Liver (tissue), 9 donors: ENCODE data around the gene ZNF316. TPM values are rescaled to one million over a fixed set of nuclear protein-coding genes. Genes with fewer than 3 reads are reported as not detected.

Experiments used
- DNase-seq: peaks from one replicate; pipeline ENCODE4 v3.0.0-alpha.2; 2017; ENCODE audit warnings: low spot score
- H3K27ac ChIP-seq, 2 donors: one replicate each; pipeline ENCODE4 v1.7.0; 2013; ENCODE audit warnings: inconsistent platforms in 2 of 2, low read length in 2 of 2, control low read depth in 1 of 2, low read depth in 1 of 2, mild to moderate bottlenecking in 1 of 2
- H3K27me3 ChIP-seq, 4 donors: one replicate each; pipeline versions ENCODE4 v1.6.1 to v1.7.0; 2013; ENCODE audit warnings: low read length in 3 of 4, inconsistent platforms in 1 of 4, mild to moderate bottlenecking in 1 of 4, moderate library complexity in 1 of 4; ENCODE audit not compliant: control insufficient read depth in 4 of 4, insufficient read depth in 4 of 4
- H3K36me3 ChIP-seq, 4 donors: one replicate each; pipeline versions ENCODE4 v1.6.1 to v1.7.0; 2013; ENCODE audit warnings: low read length in 3 of 4, mild to moderate bottlenecking in 3 of 4, low read depth in 1 of 4, moderate library complexity in 1 of 4; ENCODE audit not compliant: control insufficient read depth in 4 of 4, insufficient read depth in 3 of 4
- H3K4me1 ChIP-seq, 4 donors: one replicate each; pipeline versions ENCODE4 v1.6.1 to v1.7.0; 2013; ENCODE audit warnings: low read length in 3 of 4, mild to moderate bottlenecking in 3 of 4, moderate library complexity in 1 of 4; ENCODE audit not compliant: control insufficient read depth in 4 of 4, insufficient read depth in 4 of 4
- H3K4me3 ChIP-seq, 3 donors: one replicate each; pipeline versions ENCODE4 v1.6.1 to v1.7.0; 2013; ENCODE audit warnings: low read length in 3 of 3, control low read depth in 1 of 3, low read depth in 1 of 3, mild to moderate bottlenecking in 1 of 3
- H3K9ac ChIP-seq, 2 donors: one replicate each; pipeline ENCODE4 v1.7.0; 2013; ENCODE audit warnings: low read length in 2 of 2, mild to moderate bottlenecking in 2 of 2, moderate library complexity in 2 of 2, control low read depth in 1 of 2, low read depth in 1 of 2
- H3K9me3 ChIP-seq, 4 donors: one replicate each; pipeline versions ENCODE4 v1.6.1 to v1.7.0; 2013; ENCODE audit warnings: low read length in 3 of 4; ENCODE audit not compliant: control insufficient read depth in 4 of 4
- ATF3 ChIP-seq: IDR thresholded peaks from 2 replicates; pipeline ENCODE4 v1.6.1; 2016; ENCODE audit warnings: antibody characterized with exemption
- CTCF ChIP-seq: fragments of 150-350 bp; IDR thresholded peaks from 2 replicates; pipeline ENCODE4 v1.5.1; 2017; ENCODE audit warnings: improper control_type of control experiment, low read depth, low read length; ENCODE audit not compliant: missing input control
- EGR1 ChIP-seq, 2 donors: IDR thresholded peaks; 2 replicates each; pipeline ENCODE4 v1.6.1; 2016 to 2018; ENCODE audit warnings: antibody characterized with exemption in 2 of 2, low read depth in 2 of 2
- FOXA1 ChIP-seq: IDR thresholded peaks from 2 replicates; pipeline ENCODE4 v1.6.1; 2016; ENCODE audit warnings: antibody characterized with exemption
- FOXA2 ChIP-seq: IDR thresholded peaks from 2 replicates; pipeline ENCODE4 v1.6.1; 2016; ENCODE audit warnings: antibody characterized with exemption
- GABPA ChIP-seq, 2 donors: IDR thresholded peaks in 1 of 2; conservative IDR thresholded peaks in 1 of 2; 2 replicates each; pipeline ENCODE4 v1.6.1; 2016; ENCODE audit warnings: antibody characterized with exemption in 2 of 2, mild to moderate bottlenecking in 1 of 2, moderate library complexity in 1 of 2
- HNF4A ChIP-seq, 2 donors: conservative IDR thresholded peaks; 2 replicates each; pipeline ENCODE4 v1.6.1; 2016; ENCODE audit warnings: antibody characterized with exemption in 2 of 2, mild to moderate bottlenecking in 2 of 2
- HNF4G ChIP-seq: IDR thresholded peaks from 2 replicates; pipeline ENCODE4 v1.6.1; 2016; ENCODE audit warnings: antibody characterized with exemption
- JUND ChIP-seq, 2 donors: IDR thresholded peaks; 2 replicates each; pipeline ENCODE4 v1.6.1; 2016; ENCODE audit warnings: antibody characterized with exemption in 2 of 2
- NR2F2 ChIP-seq: IDR thresholded peaks from 2 replicates; pipeline ENCODE4 v1.6.1; 2016; ENCODE audit warnings: antibody characterized with exemption
- RAD21 ChIP-seq, 2 donors: IDR thresholded peaks; 2 replicates each; pipeline ENCODE4 v1.6.1; 2016; ENCODE audit warnings: antibody characterized with exemption in 2 of 2, mild to moderate bottlenecking in 2 of 2
- REST ChIP-seq: IDR thresholded peaks from 2 replicates; pipeline ENCODE4 v1.6.1; 2016; ENCODE audit warnings: antibody characterized with exemption, mild to moderate bottlenecking
- RXRA ChIP-seq, 2 donors: IDR thresholded peaks; 2 replicates each; pipeline ENCODE4 v1.6.1; 2017 to 2018; ENCODE audit warnings: antibody characterized with exemption in 2 of 2, mild to moderate bottlenecking in 1 of 2
- SP1 ChIP-seq: IDR thresholded peaks from 2 replicates; pipeline ENCODE4 v1.6.1; 2018; ENCODE audit warnings: antibody characterized with exemption, mild to moderate bottlenecking
- TAF1 ChIP-seq: conservative IDR thresholded peaks from 2 replicates; pipeline ENCODE4 v1.6.1; 2016; ENCODE audit warnings: antibody characterized with exemption, mild to moderate bottlenecking
- YY1 ChIP-seq: IDR thresholded peaks from 2 replicates; pipeline ENCODE4 v1.6.1; 2016; ENCODE audit warnings: antibody characterized with exemption, mild to moderate bottlenecking
- ZBTB33 ChIP-seq: IDR thresholded peaks from 2 replicates; pipeline ENCODE4 v1.6.1; 2016; ENCODE audit warnings: antibody characterized with exemption
- WGBS: extraction: QIAGEN DNeasy Blood & Tissue Kit; methylation state at CpG from one replicate; pipeline ENCODE4 v1.1.7; 2013; 5-methylcytosine and 5-hydroxymethylcytosine counted together
- polyA plus RNA-seq, 2 donors: library from polyadenylated mRNA; stranded (reverse) in 1 of 2; unstranded in 1 of 2; fragments of 200-250 nt in 1 of 2; fragments of >200 nt in 1 of 2; fragmentation: Nextera tagmentation in 1 of 2; extraction: Ambion mirVana in 1 of 2; gene quantifications; one replicate each; pipeline versions ENCODE4 v1.2.1 to v1.2.3, GENCODE V29; 2013 to 2015
- total RNA-seq, 2 donors: library from RNA; depleted of rRNA; stranded (reverse); fragments of >200 nt; gene quantifications; one replicate each; pipeline ENCODE4 v1.2.3, GENCODE V29; 2014
- TF ChIP-seq, protein P1 (sequence below): IDR thresholded peaks from 2 replicates; pipeline ENCODE4 v1.6.1; 2016; ENCODE audit warnings: antibody characterized with exemption
- donor health status: healthy.
- donor health status: healthy.
- donor health status: healthy.
- donor health status: healthy.
- donor health status: healthy.

The ZNF316 gene
- total and polyA plus RNA-seq, 4 donors: 0.35 to 14.3 (median 7.2) TPM

DNA sequence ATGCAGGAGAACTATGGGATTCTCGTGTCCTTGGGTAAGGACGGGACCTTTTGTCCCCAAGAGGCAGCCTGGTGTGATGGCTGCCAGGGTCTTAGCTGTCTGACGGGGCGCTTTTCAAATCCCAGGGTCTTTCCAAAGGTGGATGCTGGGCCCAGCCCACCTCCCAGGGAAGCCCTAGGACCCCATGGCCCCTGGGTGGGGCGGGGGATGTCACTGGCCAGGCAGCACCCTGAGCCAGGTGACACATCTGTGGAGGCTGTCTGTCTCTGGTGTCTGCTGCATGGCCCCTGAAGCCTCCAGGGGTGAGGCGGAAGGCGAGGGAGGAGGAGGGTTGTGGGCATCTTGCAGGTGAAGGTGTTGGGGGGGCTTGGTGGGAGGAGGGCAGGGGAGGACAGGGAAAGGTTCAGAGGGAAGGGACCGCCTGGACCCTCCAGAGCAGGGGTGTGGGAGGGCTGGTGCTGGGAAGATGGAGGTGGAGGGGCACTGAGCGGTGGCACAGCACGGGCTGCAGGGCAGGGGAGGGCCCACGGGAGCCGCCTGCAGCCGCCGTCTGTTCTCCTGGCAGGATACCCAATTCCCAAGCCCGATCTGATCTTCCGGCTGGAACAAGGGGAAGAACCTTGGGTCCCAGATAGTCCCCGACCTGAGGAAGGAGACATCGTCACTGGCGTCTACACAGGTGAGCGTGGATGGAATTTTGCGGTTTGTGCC lies 7.0 kb downstream of the ZNF316 start:
- TF ChIP-seq ATF3 (no peak), ZBTB33 (no peak), REST (no peak), TAF1 (no peak), FOXA2 (no peak), YY1 (no peak), SP1 (no peak), RAD21 (IDR thresholded peaks at IDR 0.05) (no peak), HNF4A (conservative IDR thresholded peaks at IDR 0.05) (no peak), GABPA (IDR thresholded peaks at IDR 0.05 in 1 of 2, conservative IDR thresholded peaks at IDR 0.05 in 1 of 2) (no peak), JUND (IDR thresholded peaks at IDR 0.05) (no peak), CTCF (no peak), NR2F2 (no peak), FOXA1 (no peak), RXRA (IDR thresholded peaks at IDR 0.05) (no peak), HNF4G (no peak), EGR1 (IDR thresholded peaks at IDR 0.05; ENCODE audit: low read depth in 2 of 2) (no peak)
- TF ChIP-seq, protein P1, sequence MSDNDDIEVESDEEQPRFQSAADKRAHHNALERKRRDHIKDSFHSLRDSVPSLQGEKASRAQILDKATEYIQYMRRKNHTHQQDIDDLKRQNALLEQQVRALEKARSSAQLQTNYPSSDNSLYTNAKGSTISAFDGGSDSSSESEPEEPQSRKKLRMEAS: no peak
- DNase-seq: no peak
- Histone ChIP-seq H3K27ac (no peak overlapping the region), H3K4me3 (no peak overlapping the region), H3K27me3 (no peaks in the 10 kb centered on the region), H3K36me3 (peaks cover 8 to 69% (median 26%) of the 10 kb centered on the region in 4 donors), H3K9me3 (no peaks in the 10 kb centered on the region), H3K4me1 (peaks cover 0 to 2% (median 0%) of the 10 kb centered on the region in 4 donors), H3K9ac (no peak overlapping the region)
- WGBS: 96% methylated on average over 21 of the region's 21 CpGs
